ENCODE data around the gene BCL3.
A peak's percentile ranks its signal among the peaks of the same experiment; 100 is the strongest.

BCL3 gene

GRCh38 chr19:44789943-44790483 is 41.5 kb downstream of the BCL3 start:
- no peak for DNase-seq

- DNase-seq = no peak
Observed at GRCh38 chr19:44792281-44792680, 43.8 kb downstream of the BCL3 start.

GRCh38 chr19:44794610-44795009 is 46.1 kb downstream of the BCL3 start:
- no peak for DNase-seq

- no peak for DNase-seq
Observed at GRCh38 chr19:44795398-44795987, 47.0 kb downstream of the BCL3 start.

GRCh38 chr19:44796701-44797115 is 48.2 kb downstream of the BCL3 start:
- no peak for DNase-seq

- no peak for DNase-seq
Observed at GRCh38 chr19:44799627-44800346, 51.3 kb downstream of the BCL3 start.

GRCh38 chr19:44800461-44800860 is 52.0 kb downstream of the BCL3 start:
- peak; percentile 43 for DNase-seq

- no peak for DNase-seq
Observed at GRCh38 chr19:44803442-44804428, 55.2 kb downstream of the BCL3 start.

- no peak for DNase-seq
Observed at GRCh38 chr19:44806291-44806690, 57.8 kb downstream of the BCL3 start.

- no peak for DNase-seq
Observed at GRCh38 chr19:44807162-44807561, 58.7 kb downstream of the BCL3 start.

- DNase-seq = peak; percentile 70
Observed at GRCh38 chr19:44807652-44808462, 59.3 kb downstream of the BCL3 start.

- DNase-seq = peak; percentile 85
Observed at GRCh38 chr19:44808463-44809371, 60.2 kb downstream of the BCL3 start, which contains the start of gene BCAM. BCAM (plus strand) TSS chr19:44809103; CDS start chr19:44809125, 22 bp downstream.

Data from right kidney (tissue), 1 donor.